GM12878 (cell line): ENCODE measurements around the gene ERBB3. TPM values are rescaled to one million over a fixed set of nuclear protein-coding genes. Genes with fewer than 3 reads are reported as not detected.
A peak's percentile ranks its signal among the peaks of the same experiment; 100 is the strongest.

ENCODE experiments used
- BACH1 ChIP-seq: fragments of 450-650 bp; IDR thresholded peaks from 2 replicates; pipeline ENCODE4 v1.6.1; 2017; ENCODE audit warnings: mild to moderate bottlenecking, borderline replicate concordance
- BRCA1 ChIP-seq: IDR thresholded peaks from 2 replicates; pipeline ENCODE4 v1.6.1; 2011; ENCODE audit warnings: low read depth, low read length, improper control_type of control experiment
- CHD4 ChIP-seq: fragments of 200-600 bp; sonication (generic); IDR thresholded peaks from 2 replicates; pipeline ENCODE4 v1.6.1; 2016; ENCODE audit warnings: mild to moderate bottlenecking
- CREB1 ChIP-seq: IDR thresholded peaks from 2 replicates; pipeline ENCODE4 v1.6.1; 2012; ENCODE audit warnings: low read depth, mild to moderate bottlenecking, inconsistent platforms
- DPF2 ChIP-seq: fragments of 450-650 bp; IDR thresholded peaks from 2 replicates; pipeline ENCODE4 v1.6.1; 2017; ENCODE audit warnings: mild to moderate bottlenecking
- EGR1 ChIP-seq, 2 experiments: IDR thresholded peaks; 1 replicate in 1 of 2; 2 replicates in 1 of 2; pipeline ENCODE4 v1.6.1; 2011 to 2012; ENCODE audit warnings: low read depth in 2 of 2, low read length in 2 of 2, borderline replicate concordance in 1 of 2, mild to moderate bottlenecking in 1 of 2, moderate library complexity in 1 of 2
- ESRRA ChIP-seq: IDR thresholded peaks from 2 replicates; pipeline ENCODE4 v1.6.1; 2012; ENCODE audit warnings: mild to moderate bottlenecking, low read length, improper control_type of control experiment
- IKZF2 ChIP-seq, 2 experiments: fragments of 450-650 bp; IDR thresholded peaks; 2 replicates each; pipeline ENCODE4 v1.6.1; 2017; ENCODE audit warnings: mild to moderate bottlenecking in 2 of 2, moderate library complexity in 2 of 2
- IRF3 ChIP-seq: fragments of 450-650 bp; IDR thresholded peaks from 2 replicates; pipeline ENCODE4 v1.6.1; 2014; ENCODE audit warnings: mild to moderate bottlenecking
- KLF5 ChIP-seq: fragments of 450-650 bp; IDR thresholded peaks from 2 replicates; pipeline ENCODE4 v1.6.1; 2014; ENCODE audit warnings: mild to moderate bottlenecking; ENCODE audit not compliant: partially characterized antibody
- MYC ChIP-seq: IDR thresholded peaks from 2 replicates; pipeline ENCODE4 v1.6.1; 2011; ENCODE audit warnings: mild to moderate bottlenecking, low read length, moderate library complexity, inconsistent platforms; ENCODE audit not compliant: insufficient read depth, insufficient replicate concordance, insufficient read length, severe bottlenecking
- NFYB ChIP-seq: IDR thresholded peaks from 2 replicates; pipeline ENCODE4 v1.6.1; 2011; ENCODE audit warnings: low read depth, mild to moderate bottlenecking, low read length, improper control_type of control experiment, moderate library complexity; ENCODE audit not compliant: insufficient read depth
- NKRF ChIP-seq: fragments of 450-650 bp; conservative IDR thresholded peaks from 2 replicates; pipeline ENCODE4 v1.6.1; 2017; ENCODE audit warnings: mild to moderate bottlenecking, moderate library complexity
- NR2C1 ChIP-seq: fragments of 450-650 bp; IDR thresholded peaks from 2 replicates; pipeline ENCODE4 v1.6.1; 2017; ENCODE audit warnings: antibody characterized with exemption, mild to moderate bottlenecking, moderate library complexity
- POLR2A ChIP-seq: IDR thresholded peaks from 2 replicates; pipeline ENCODE4 v1.6.1; 2011; ENCODE audit warnings: low read depth, mild to moderate bottlenecking, low read length
- POLR2AphosphoS2 ChIP-seq: IDR thresholded peaks from 2 replicates; pipeline ENCODE4 v1.6.1; 2011; ENCODE audit warnings: low read depth, mild to moderate bottlenecking, low read length, improper control_type of control experiment, moderate library complexity
- RAD51 ChIP-seq: fragments of 450-650 bp; IDR thresholded peaks from 2 replicates; pipeline ENCODE4 v1.6.1; 2016; ENCODE audit warnings: moderate library complexity, mild to moderate bottlenecking, inconsistent platforms
- SMAD5 ChIP-seq: IDR thresholded peaks from 2 replicates; pipeline ENCODE4 v1.6.1; 2016; ENCODE audit warnings: antibody characterized with exemption, low read depth
- SP1 ChIP-seq: IDR thresholded peaks from one replicate; pipeline ENCODE4 v1.6.1; 2011; ENCODE audit warnings: low read depth, low read length
- STAT3 ChIP-seq: IDR thresholded peaks from 2 replicates; pipeline ENCODE4 v1.6.1; 2011; ENCODE audit warnings: low read depth, low read length, improper control_type of control experiment
- TARDBP ChIP-seq: IDR thresholded peaks from 2 replicates; pipeline ENCODE4 v1.6.1; 2016; ENCODE audit warnings: borderline replicate concordance
- TCF3 ChIP-seq: IDR thresholded peaks from 2 replicates; pipeline ENCODE4 v1.6.1; 2012; ENCODE audit warnings: low read depth, mild to moderate bottlenecking, low read length, borderline replicate concordance; ENCODE audit not compliant: insufficient read depth
- ZBTB11 ChIP-seq: fragments of 450-650 bp; formaldehyde crosslinking; IDR thresholded peaks from 2 replicates; pipeline ENCODE4 v1.5.0; 2022; ENCODE audit warnings: mild to moderate bottlenecking, missing genetic modification characterization
- ZSCAN29 ChIP-seq: fragments of 450-650 bp; IDR thresholded peaks from 2 replicates; pipeline ENCODE4 v1.6.1; 2017; ENCODE audit warnings: mild to moderate bottlenecking, moderate library complexity
- polyA plus RNA-seq, 11 experiments: library from polyadenylated mRNA; depleted of rRNA in 4 of 11; unstranded in 6 of 11; stranded (reverse) in 5 of 11; fragments of >200 nt; fragmentation: Nextera tagmentation in 4 of 11; fragmentation: Illumina TruSeq in 1 of 11; extraction: Ambion mirVana in 4 of 11; extraction: Trizol in 1 of 11; gene quantifications; 1 replicate in 1 of 11; 2 replicates in 10 of 11; pipeline versions ENCODE4 v1.2.1 to v1.2.3, GENCODE V29; 2011 to 2016; ENCODE audit warnings: inconsistent platforms in 2 of 11, missing spikeins in 2 of 11, low read depth in 1 of 11
- total RNA-seq, 4 experiments: library from RNA; depleted of rRNA in 3 of 4; stranded (reverse); fragments of >200 nt in 3 of 4; fragmentation: Illumina TruSeq in 1 of 4; extraction: Trizol in 1 of 4; gene quantifications; 2 replicates each; pipeline versions ENCODE4 v1.2.1 to v1.2.3, GENCODE V29; 2013 to 2021
- TF ChIP-seq, protein P1 (sequence below): IDR thresholded peaks from 2 replicates; pipeline ENCODE4 v1.6.1; 2012; ENCODE audit warnings: low read depth, low read length, improper control_type of control experiment

Gene ERBB3
- total and polyA plus RNA-seq, 10 of the 15 experiments (the other 5 are each of a cell fraction or from before 2014, with no cell fraction given), result 0.03 to 0.72 (median 0.04) TPM; not detected in 5

DNA sequence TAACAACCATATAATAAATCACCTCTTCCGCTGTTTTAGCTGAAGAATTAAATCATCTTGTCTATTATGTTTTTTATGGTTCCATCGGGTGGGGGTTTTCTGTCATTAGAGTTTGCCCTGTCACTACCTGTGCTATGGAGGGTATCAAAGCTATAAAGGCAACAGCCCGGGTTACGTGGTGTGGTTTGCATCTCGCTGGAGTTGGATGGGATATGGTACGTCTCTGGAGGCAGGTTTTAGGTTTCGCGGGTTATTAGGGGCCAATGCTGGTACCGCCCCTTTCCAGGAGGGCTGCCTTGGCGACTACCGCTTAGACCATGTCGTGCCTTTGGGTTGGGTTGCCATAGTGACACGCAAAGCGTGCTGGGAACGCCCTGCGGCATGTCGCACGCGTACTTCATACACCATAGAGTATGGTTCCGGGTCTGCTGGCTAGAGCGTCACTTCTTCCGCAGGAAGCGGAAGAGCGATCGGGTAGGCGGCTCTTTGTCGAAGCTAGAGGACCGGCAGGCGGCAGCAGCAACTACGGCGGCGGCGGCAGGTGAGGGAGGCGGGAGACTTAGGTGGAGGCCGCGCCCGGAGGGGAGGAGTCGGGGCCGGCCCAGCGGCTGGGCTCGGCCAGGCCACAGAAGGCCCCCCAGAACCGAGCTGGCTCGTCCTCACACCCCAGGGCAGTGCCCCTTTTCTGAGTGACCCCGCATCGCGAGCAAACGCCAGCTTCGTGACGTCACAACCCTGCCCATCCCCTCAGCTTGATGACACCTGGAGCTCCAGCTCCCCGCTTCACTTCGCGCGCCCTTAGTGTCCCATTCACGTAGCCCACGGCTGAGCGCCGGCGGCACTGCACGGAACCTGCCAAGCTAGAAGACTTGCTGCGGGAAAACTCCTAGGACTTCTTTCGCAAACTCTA, 38.1 kb downstream of the ERBB3 start, which contains the start of gene ZC3H10 (continued):
- TF ChIP-seq, protein P1, sequence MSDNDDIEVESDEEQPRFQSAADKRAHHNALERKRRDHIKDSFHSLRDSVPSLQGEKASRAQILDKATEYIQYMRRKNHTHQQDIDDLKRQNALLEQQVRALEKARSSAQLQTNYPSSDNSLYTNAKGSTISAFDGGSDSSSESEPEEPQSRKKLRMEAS, result peak; percentile 96
- TF ChIP-seq TCF3, result 0 out of 2 replicates have a peak, but pooled peaks have one; percentile 49
- TF ChIP-seq NKRF, result peak; percentile 89
- TF ChIP-seq SP1, result peak; percentile 82
- peak; percentile 79 to 82 for TF ChIP-seq EGR1 (IDR thresholded peaks at IDR 0.05; ENCODE audit: borderline replicate concordance in 1 of 2, low read depth in 2 of 2, low read length in 2 of 2)
- no peak for TF ChIP-seq ZSCAN29
- no peak for TF ChIP-seq NFYB
- TF ChIP-seq POLR2A, result peak; percentile 99
- TF ChIP-seq DPF2, result peak; percentile 73
- peak; percentile 99 for TF ChIP-seq POLR2AphosphoS2
- TF ChIP-seq CHD4, result no peak
- TF ChIP-seq BRCA1, result 0 out of 2 replicates have a peak, but pooled peaks have one; percentile 18
- peak; percentile 83 for TF ChIP-seq KLF5
- TF ChIP-seq BACH1, result peak; percentile 99
- TF ChIP-seq ZBTB11, result peak; percentile 53
- peak; percentile 97 for TF ChIP-seq SMAD5
- no peak for TF ChIP-seq IKZF2 (IDR thresholded peaks at IDR 0.05)
- peak; percentile 72; the same call in 1 of the 2 replicates for TF ChIP-seq ESRRA
- peak; percentile 98 for TF ChIP-seq NR2C1
- TF ChIP-seq IRF3, result peak; percentile 46; the same call in 1 of the 2 replicates
- TF ChIP-seq RAD51, result no peak
- peak; percentile 91 for TF ChIP-seq TARDBP
- TF ChIP-seq STAT3, result 0 out of 2 replicates have a peak, but pooled peaks have one; percentile 53
- peak; percentile 93 for TF ChIP-seq CREB1
- TF ChIP-seq MYC, result peak; percentile 87
